Measurements from ENCODE around the gene LNX2. TPM values are rescaled to one million over a fixed set of nuclear protein-coding genes. Genes with fewer than 3 reads are reported as not detected.

Gene LNX2
- total and polyA plus RNA-seq, 4 experiments from 2014 or later = 6.6 to 13.0 (median 9.3) TPM

DNA sequence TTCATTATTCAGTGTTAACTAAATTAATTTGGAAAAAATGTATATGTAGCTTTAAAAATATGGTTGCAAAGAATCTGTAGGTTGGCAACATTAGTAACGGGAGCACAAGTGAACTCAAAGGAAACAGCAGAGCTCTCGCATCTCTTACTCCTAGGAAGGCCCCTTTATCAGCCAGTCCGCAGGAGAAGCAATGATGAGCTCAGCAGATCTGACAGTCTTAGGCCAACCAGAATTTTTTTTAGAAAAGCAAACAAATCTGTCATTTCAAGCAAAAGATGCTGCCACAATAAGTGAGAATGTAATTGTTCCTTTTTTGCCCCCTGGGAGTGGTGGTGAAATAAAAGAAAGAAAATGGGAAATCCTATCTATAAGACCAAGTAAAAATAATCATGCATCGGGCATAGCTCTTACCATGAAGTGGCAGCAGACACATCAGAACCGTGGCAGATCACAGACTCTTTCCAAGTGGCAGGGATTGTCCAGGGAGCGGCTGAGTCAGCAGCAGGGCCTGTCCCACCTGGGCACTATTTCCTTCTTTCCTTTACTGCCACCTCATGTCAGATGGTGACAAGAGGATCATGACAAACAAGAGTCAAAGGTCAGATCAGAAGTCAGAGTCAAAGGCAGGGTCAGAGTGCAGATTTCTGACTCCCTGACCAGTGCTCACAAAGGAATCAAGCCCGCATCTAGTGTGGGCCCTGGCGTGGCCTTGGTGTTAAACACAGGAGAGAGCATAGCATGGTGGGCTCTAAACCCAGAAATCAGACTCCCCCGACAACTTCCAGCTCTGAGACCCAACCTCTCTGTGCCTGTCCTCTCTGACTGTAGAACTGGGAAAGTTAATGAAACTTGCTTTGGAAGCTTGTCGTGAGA, 86.0 kb downstream of the LNX2 start:
- Mint-ChIP-seq H3K27me3 (peaks cover 0 to 1% of the 10 kb centered on the region in 2 donors), H3K27ac (peak overlapping the region in 2 of 7 donors; percentile 11 to 62), H3K9me3 (no peaks in the 10 kb centered on the region), H3K4me3 (no peak overlapping the region), H3K36me3 (no peaks in the 10 kb centered on the region), H3K4me1 (peaks cover 6 to 12% (median 8%) of the 10 kb centered on the region in 4 donors)
- H3K27ac ChIP-seq (ENCODE audit: low read depth, low read length) = no peak overlapping the region
- no peak for DNase-seq
- no peak overlapping the region for H3K4me3 ChIP-seq (ENCODE audit: low read length in 2 of 2)
- ChIA-PET POLR2A (ENCODE audit: partially characterized antibody) (interaction anchor here (0.9 kb wide), 1 partner anchor 108 kb away, joined by 3 read pairs; no protein-coding TSS in a partner anchor), CTCF (ENCODE audit: partially characterized antibody) (interaction anchor here (0.9 to 5.1 kb wide), 15 partner anchors 9 to 293 kb away, joined by 3 to 77 read pairs (median 4); partner anchors contain the start of genes GTF3A and LNX2)
- H3K36me3 ChIP-seq (ENCODE audit: insufficient read depth, low read length) = no peaks in the 10 kb centered on the region
- H3K27me3 ChIP-seq (ENCODE audit: insufficient read depth, low read length) = no peaks in the 10 kb centered on the region
- intact Hi-C loops (cut with micrococcal nuclease) = no loop called here
- H3K4me1 ChIP-seq (ENCODE audit: insufficient read depth, low read length) = peaks cover 8% of the 10 kb centered on the region
- H3K9me3 ChIP-seq (ENCODE audit: control insufficient read depth in 1 of 2, low read length in 2 of 2) = no peaks in the 10 kb centered on the region

DNA sequence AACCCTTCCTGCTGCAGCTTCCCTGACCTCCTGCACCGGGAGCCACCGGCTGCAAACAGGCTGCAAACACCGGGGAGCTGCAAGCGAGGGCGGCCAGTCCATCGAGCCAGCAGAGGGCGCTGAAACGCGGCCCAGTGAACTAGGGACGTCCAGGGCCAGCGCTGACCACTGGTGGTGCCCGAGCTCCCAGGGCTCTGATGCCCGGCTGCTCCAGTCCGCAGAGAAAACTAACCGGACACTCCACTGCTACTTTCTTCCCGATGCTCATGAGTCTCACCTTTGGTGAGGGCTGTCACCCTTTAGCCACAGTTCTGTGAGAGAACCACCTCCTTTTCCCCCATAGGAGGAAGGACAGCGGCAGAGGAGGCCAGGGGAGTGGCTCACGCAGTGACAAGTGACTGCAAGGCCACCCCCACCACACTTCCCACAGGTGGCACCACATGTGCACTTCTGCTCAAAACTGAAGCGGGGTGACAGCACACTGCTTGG, 87.1 kb downstream of the LNX2 start:
- peaks cover 8% of the 10 kb centered on the region for H3K4me1 ChIP-seq (ENCODE audit: insufficient read depth, low read length)
- intact Hi-C loops (cut with micrococcal nuclease) = loop anchor here (1.0 kb wide), 4 partner anchors 83 to 293 kb away; partner anchors contain the start of genes LNX2 and MTIF3
- no peak overlapping the region for H3K27ac ChIP-seq (ENCODE audit: low read depth, low read length)
- CTCF ChIA-PET (ENCODE audit: partially characterized antibody) = interaction anchor here (0.9 to 5.1 kb wide), 14 partner anchors 8 to 294 kb away, joined by 3 to 77 read pairs (median 6); partner anchors contain the start of gene LNX2
- peaks cover 6 to 12% (median 8%) of the 10 kb centered on the region in 4 donors for H3K4me1 Mint-ChIP-seq
- peaks cover 0 to 2% of the 10 kb centered on the region in 2 donors for H3K36me3 Mint-ChIP-seq
- H3K4me3 Mint-ChIP-seq = peak overlapping the region in 3 of 8 donors; percentile 21 to 57 (median 41)
- H3K9me3 ChIP-seq (ENCODE audit: control insufficient read depth in 1 of 2, low read length in 2 of 2) = no peaks in the 10 kb centered on the region
- POLR2A ChIA-PET (ENCODE audit: partially characterized antibody) = no interaction called here
- no peak overlapping the region for H3K4me3 ChIP-seq (ENCODE audit: low read length in 2 of 2)
- H3K27me3 Mint-ChIP-seq = peaks cover 0 to 1% of the 10 kb centered on the region in 2 donors
- H3K36me3 ChIP-seq (ENCODE audit: insufficient read depth, low read length) = no peaks in the 10 kb centered on the region
- DNase-seq = peak; percentile 21 to 53 (median 33)
- H3K9me3 Mint-ChIP-seq = peaks cover 0 to 2% (median 0%) of the 10 kb centered on the region in 8 donors
- no peaks in the 10 kb centered on the region for H3K27me3 ChIP-seq (ENCODE audit: insufficient read depth, low read length)
- no peak overlapping the region for H3K27ac Mint-ChIP-seq

DNA sequence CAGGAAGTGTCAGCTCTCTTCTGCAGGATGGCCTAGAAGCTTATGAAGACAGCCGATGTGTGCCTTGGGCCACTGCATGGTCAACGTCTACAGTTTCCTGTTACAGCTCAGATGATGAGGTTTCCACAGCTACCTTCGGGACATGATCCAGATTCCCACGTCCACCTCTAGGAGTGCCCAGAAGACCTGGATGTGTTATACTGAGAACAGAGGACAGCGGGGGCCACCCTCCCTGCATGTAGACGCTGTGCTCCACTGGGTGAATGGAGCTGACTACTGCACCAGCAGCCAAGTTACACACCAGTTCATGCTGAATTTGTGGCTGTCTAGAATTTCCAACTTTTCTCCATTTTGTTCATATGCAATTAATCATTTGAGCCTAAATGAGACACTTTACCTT, 91.4 kb downstream of the LNX2 start:
- peaks cover 0 to 3% of the 10 kb centered on the region in 2 donors for H3K36me3 Mint-ChIP-seq
- intact Hi-C loops (cut with micrococcal nuclease) = no loop called here
- ChIA-PET POLR2A (ENCODE audit: partially characterized antibody) (no interaction called here), CTCF (ENCODE audit: partially characterized antibody) (interaction anchor here (1.3 kb wide), 1 partner anchor 297 kb away, joined by 5 read pairs; no protein-coding TSS in a partner anchor)
- Histone ChIP-seq H3K9me3 (ENCODE audit: control insufficient read depth in 1 of 2, low read length in 2 of 2) (no peaks in the 10 kb centered on the region), H3K4me1 (ENCODE audit: insufficient read depth, low read length) (peaks cover 8% of the 10 kb centered on the region), H3K27me3 (ENCODE audit: insufficient read depth, low read length) (no peaks in the 10 kb centered on the region), H3K36me3 (ENCODE audit: insufficient read depth, low read length) (no peaks in the 10 kb centered on the region), H3K27ac (ENCODE audit: low read depth, low read length) (no peak overlapping the region), H3K4me3 (ENCODE audit: low read length in 2 of 2) (no peak overlapping the region)
- peaks cover 0 to 3% (median 0%) of the 10 kb centered on the region in 8 donors for H3K9me3 Mint-ChIP-seq
- H3K27me3 Mint-ChIP-seq = peaks cover 1 to 6% of the 10 kb centered on the region in 2 donors
- no peak overlapping the region for H3K4me3 Mint-ChIP-seq
- peaks cover 6 to 12% (median 8%) of the 10 kb centered on the region in 4 donors for H3K4me1 Mint-ChIP-seq
- no peak for DNase-seq
- H3K27ac Mint-ChIP-seq = no peak overlapping the region

DNA sequence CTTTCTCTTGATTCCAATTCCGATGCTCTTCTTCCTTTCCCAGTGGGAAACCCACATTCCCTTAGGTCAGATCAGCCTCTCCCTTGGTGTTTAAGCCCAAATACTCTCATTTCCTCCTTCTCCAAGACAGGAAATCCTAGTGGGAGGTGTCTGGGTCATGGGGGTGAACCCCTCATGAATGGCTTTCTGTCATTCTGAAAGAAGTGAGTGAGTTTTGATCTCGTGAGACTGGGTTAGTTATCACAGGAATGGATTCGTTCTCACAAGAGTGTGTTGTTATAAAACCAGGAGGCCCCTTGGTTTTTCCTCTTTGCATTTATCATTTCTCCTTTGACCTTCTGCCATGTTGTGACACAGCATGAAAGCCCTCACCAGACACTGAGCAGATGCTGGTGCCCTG, 93.8 kb downstream of the LNX2 start:
- no peaks in the 10 kb centered on the region for H3K9me3 ChIP-seq (ENCODE audit: control insufficient read depth in 1 of 2, low read length in 2 of 2)
- no peak overlapping the region for H3K4me3 ChIP-seq (ENCODE audit: low read length in 2 of 2)
- Mint-ChIP-seq H3K4me1 (no peaks in the 10 kb centered on the region), H3K9me3 (peaks cover 0 to 3% (median 0%) of the 10 kb centered on the region in 8 donors), H3K27me3 (peaks cover 0 to 6% of the 10 kb centered on the region in 2 donors), H3K36me3 (peaks cover 0 to 3% of the 10 kb centered on the region in 2 donors), H3K4me3 (no peak overlapping the region), H3K27ac (no peak overlapping the region)
- H3K4me1 ChIP-seq (ENCODE audit: insufficient read depth, low read length) = no peaks in the 10 kb centered on the region
- POLR2A ChIA-PET (ENCODE audit: partially characterized antibody) = no interaction called here
- no peaks in the 10 kb centered on the region for H3K27me3 ChIP-seq (ENCODE audit: insufficient read depth, low read length)
- CTCF ChIA-PET (ENCODE audit: partially characterized antibody) = interaction anchor here (1.2 to 1.3 kb wide), 2 partner anchors 8 to 31 kb away, joined by 3 read pairs; no protein-coding TSS in a partner anchor
- H3K27ac ChIP-seq (ENCODE audit: low read depth, low read length) = no peak overlapping the region
- no peak for DNase-seq
- H3K36me3 ChIP-seq (ENCODE audit: insufficient read depth, low read length) = no peaks in the 10 kb centered on the region
- intact Hi-C loops (cut with micrococcal nuclease) = no loop called here

DNA sequence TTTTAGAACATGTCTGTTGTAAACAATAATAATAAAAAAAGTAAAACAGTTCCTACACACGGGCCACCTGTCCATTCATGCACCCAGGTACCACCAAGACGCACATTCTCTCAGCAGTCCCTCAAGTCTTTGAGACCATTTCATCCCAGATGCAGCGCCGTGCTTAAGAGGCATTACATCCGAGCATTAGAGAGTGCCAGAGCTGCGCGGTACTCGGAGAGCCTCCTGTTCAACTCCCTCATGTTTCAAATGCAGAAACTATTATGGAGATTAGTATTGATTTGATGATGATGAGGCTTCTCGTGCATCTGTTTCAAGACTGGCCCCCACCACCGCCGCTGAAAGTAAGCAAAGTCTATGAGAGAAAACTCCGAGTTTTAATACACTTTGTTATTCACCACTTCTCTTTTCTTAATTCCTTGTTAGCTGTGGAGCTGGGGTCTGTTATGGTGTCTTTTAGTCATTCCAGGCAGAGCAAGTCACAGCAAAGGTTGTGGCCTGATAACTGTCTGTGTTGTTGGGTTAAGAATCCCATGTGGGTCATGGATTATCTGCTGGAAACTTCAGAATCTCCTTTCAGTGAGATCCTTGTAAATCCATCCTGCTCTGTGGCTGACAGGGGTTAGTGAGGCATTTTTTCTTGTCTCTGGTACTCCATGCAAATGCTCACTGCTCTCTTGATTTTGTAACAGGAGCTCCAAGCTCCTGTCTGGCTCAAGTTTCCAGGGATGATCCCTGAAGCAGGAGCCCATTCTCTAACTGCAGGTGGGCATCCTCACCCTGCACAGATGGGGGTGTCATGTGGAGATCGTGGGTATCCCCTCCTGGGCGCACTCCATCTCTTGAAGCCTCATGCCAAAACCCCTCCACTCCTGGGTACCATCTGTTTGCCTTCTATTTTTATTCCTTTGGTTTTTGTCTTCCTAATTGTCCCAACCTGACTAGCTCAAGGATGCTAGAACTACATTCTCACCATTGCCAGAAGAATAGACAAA, 95.1 kb downstream of the LNX2 start:
- intact Hi-C loops (cut with micrococcal nuclease) = no loop called here
- Mint-ChIP-seq H3K4me3 (no peak overlapping the region), H3K4me1 (no peaks in the 10 kb centered on the region), H3K36me3 (peaks cover 0 to 3% of the 10 kb centered on the region in 2 donors), H3K9me3 (peaks cover 0 to 3% (median 0%) of the 10 kb centered on the region in 8 donors), H3K27ac (no peak overlapping the region), H3K27me3 (peaks cover 0 to 6% of the 10 kb centered on the region in 2 donors)
- CTCF ChIA-PET (ENCODE audit: partially characterized antibody) = interaction anchor here (1.2 to 1.7 kb wide), 2 partner anchors 9 to 301 kb away, joined by 3 to 4 read pairs; no protein-coding TSS in a partner anchor
- H3K4me1 ChIP-seq (ENCODE audit: insufficient read depth, low read length) = no peaks in the 10 kb centered on the region
- DNase-seq = no peak
- H3K27me3 ChIP-seq (ENCODE audit: insufficient read depth, low read length) = no peaks in the 10 kb centered on the region
- H3K36me3 ChIP-seq (ENCODE audit: insufficient read depth, low read length) = no peaks in the 10 kb centered on the region
- H3K27ac ChIP-seq (ENCODE audit: low read depth, low read length) = no peak overlapping the region
- H3K9me3 ChIP-seq (ENCODE audit: control insufficient read depth in 1 of 2, low read length in 2 of 2) = no peaks in the 10 kb centered on the region
- H3K4me3 ChIP-seq (ENCODE audit: low read length in 2 of 2) = no peak overlapping the region
- POLR2A ChIA-PET (ENCODE audit: partially characterized antibody) = no interaction called here

DNA sequence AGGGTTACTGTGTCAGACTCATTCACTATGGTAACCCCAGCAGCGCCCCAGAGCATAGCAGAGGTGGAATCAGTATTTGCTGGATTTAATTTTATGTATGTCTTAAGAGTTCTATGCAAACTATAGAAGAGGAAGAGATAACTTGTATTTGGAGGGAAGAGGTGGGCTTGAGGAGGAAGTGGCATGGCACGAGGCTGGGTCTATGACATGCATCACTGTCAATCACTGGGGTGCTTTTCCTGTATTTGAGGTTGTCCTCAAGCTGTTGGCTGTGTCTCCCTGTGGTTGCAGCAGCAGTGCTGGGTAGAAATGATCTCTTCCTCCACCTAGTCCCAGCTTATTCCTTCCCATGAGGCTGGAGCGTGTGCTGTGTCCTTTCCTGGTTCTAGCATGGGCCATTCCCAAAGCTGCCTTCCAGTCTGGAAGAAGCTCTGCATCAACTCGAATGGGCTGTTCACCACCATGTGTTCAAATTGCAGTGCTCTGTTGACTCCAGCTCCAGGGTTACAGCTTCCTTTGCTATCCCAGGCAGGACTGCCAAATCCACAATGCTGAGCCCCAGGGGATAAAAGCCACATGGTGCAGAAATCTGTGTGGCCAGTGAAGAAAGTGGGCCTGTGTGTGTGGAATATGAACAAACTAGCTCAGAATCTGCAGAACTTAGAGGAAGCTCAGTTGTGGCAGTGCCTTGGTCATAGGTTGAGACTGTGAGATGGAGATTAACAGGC, 96.8 kb downstream of the LNX2 start:
- H3K4me3 ChIP-seq (ENCODE audit: low read length in 2 of 2) = no peak overlapping the region
- H3K27me3 Mint-ChIP-seq = peaks cover 2 to 10% of the 10 kb centered on the region in 2 donors
- intact Hi-C loops (cut with micrococcal nuclease) = no loop called here
- no peaks in the 10 kb centered on the region for H3K4me1 Mint-ChIP-seq
- H3K27ac Mint-ChIP-seq = no peak overlapping the region
- DNase-seq = no peak
- H3K36me3 Mint-ChIP-seq = peaks cover 0 to 3% of the 10 kb centered on the region in 2 donors
- no peak overlapping the region for H3K4me3 Mint-ChIP-seq
- ChIA-PET POLR2A (ENCODE audit: partially characterized antibody) (interaction anchor here (0.6 to 1.4 kb wide), 2 partner anchors 98 to 232 kb away, joined by 3 to 4 read pairs; no protein-coding TSS in a partner anchor), CTCF (ENCODE audit: partially characterized antibody) (interaction anchor here (1.7 to 2.0 kb wide), 2 partner anchors 9 to 303 kb away, joined by 4 to 7 read pairs; no protein-coding TSS in a partner anchor)
- no peaks in the 10 kb centered on the region for H3K36me3 ChIP-seq (ENCODE audit: insufficient read depth, low read length)
- no peaks in the 10 kb centered on the region for H3K27me3 ChIP-seq (ENCODE audit: insufficient read depth, low read length)
- H3K9me3 ChIP-seq (ENCODE audit: control insufficient read depth in 1 of 2, low read length in 2 of 2) = no peaks in the 10 kb centered on the region
- no peak overlapping the region for H3K27ac ChIP-seq (ENCODE audit: low read depth, low read length)
- H3K9me3 Mint-ChIP-seq = peaks cover 0 to 3% (median 0%) of the 10 kb centered on the region in 8 donors
- H3K4me1 ChIP-seq (ENCODE audit: insufficient read depth, low read length) = no peaks in the 10 kb centered on the region

All from CD4-positive, alpha-beta memory T cell (primary cell).